HCT116 (cell line): ENCODE measurements around the gene TRIM69. TPM values are rescaled to one million over a fixed set of nuclear protein-coding genes. Genes with fewer than 3 reads are reported as not detected.

Experiments used
- ATAC-seq: fragments of 200-7000 bp; cut with Tn5 transposase; 2 replicates; pipeline ENCODE4 v1.9.1; 2020; ENCODE audit warnings: mild to moderate bottlenecking, moderate library complexity
- BruUV-seq: library from RNA; stranded (reverse); fragments of 400-500 nt; replicated peaks from 2 replicates; lab custom pipeline; 2021; lab: Mats Ljungman, UMichigan
- CTCF ChIA-PET: fragments of 300-600 bp; sonication (Branson Sonifier 250); formaldehyde crosslinking; loops from one replicate; lab custom pipeline; 2021; ENCODE audit warnings: antibody characterized with exemption; lab: Charles Lee
- POLR2A ChIA-PET: fragments of 300-600, 350-600 bp; sonication (Branson Sonifier 250); formaldehyde crosslinking; loops from one replicate; lab custom pipeline; 2021; ENCODE audit warnings: antibody characterized with exemption; lab: Charles Lee
- RAD21 ChIA-PET, 2 experiments: fragments of 300-600 bp; sonication (Branson Sonifier 250); formaldehyde crosslinking; loops; one replicate each; lab custom pipeline; 2023; ENCODE audit warnings: low total read pairs in 2 of 2; ENCODE audit not compliant: uncharacterized antibody in 2 of 2, unreplicated experiment in 2 of 2, low non-redundant PET in 1 of 2; lab: Charles Lee
- DNase-seq: peaks from one replicate; pipeline ENCODE4 v3.0.0-alpha.2; 2010; ENCODE audit warnings: low read depth, low spot score
- H2AFZ ChIP-seq: fragments of 200-600 bp; shearing (Covaris generic), sonication (generic); 2 replicates; pipeline ENCODE4 v1.6.1; 2017; ENCODE audit warnings: low read depth, mixed run types, mixed read lengths, antibody characterized with exemption, low read length; ENCODE audit not compliant: poor library complexity, severe bottlenecking
- H3K27ac ChIP-seq: 2 replicates; pipeline ENCODE4 v1.5.1; 2012; ENCODE audit warnings: low read depth, low read length
- H3K27me3 ChIP-seq: fragments of 200-600 bp; sonication (generic); 2 replicates; pipeline ENCODE4 v1.6.1; 2016; ENCODE audit warnings: mixed run types, low read length, mixed read lengths; ENCODE audit not compliant: insufficient read depth
- H3K36me3 ChIP-seq, 2 experiments: fragments of 200-500 bp in 1 of 2; fragments of 200-600 bp in 1 of 2; sonication (Bioruptor generic) in 1 of 2; sonication (generic) in 1 of 2; 2 replicates each; pipeline versions ENCODE4 v1.5.1 to v1.6.1; 2014 to 2016; ENCODE audit warnings: low read length in 2 of 2, inconsistent platforms in 1 of 2, mixed read lengths in 1 of 2, mixed run types in 1 of 2; ENCODE audit not compliant: insufficient read depth in 2 of 2, control insufficient read depth in 1 of 2
- H3K4me1 ChIP-seq, 2 experiments: fragments of 200-600 bp in 1 of 2; sonication (generic) in 1 of 2; 2 replicates each; pipeline versions ENCODE4 v1.5.1 to v1.6.1; 2012 to 2017; ENCODE audit warnings: low read length in 2 of 2, inconsistent platforms in 1 of 2, mild to moderate bottlenecking in 1 of 2, mixed read lengths in 1 of 2, mixed run types in 1 of 2, moderate library complexity in 1 of 2; ENCODE audit not compliant: insufficient read depth in 2 of 2, control insufficient read depth in 1 of 2
- H3K4me2 ChIP-seq: fragments of 200-600 bp; sonication (generic); 2 replicates; pipeline ENCODE4 v1.6.1; 2017; ENCODE audit warnings: mixed run types, low read length, mixed read lengths
- H3K4me3 ChIP-seq, 2 experiments: fragments of 200-600 bp in 1 of 2; sonication (generic) in 1 of 2; replicated peaks in 1 of 2; 2 replicates each; pipeline ENCODE4 v1.5.1; 2011 to 2016; ENCODE audit warnings: low read length in 2 of 2, control low read depth in 1 of 2, low read depth in 1 of 2, mild to moderate bottlenecking in 1 of 2, mixed read lengths in 1 of 2, mixed run types in 1 of 2
- H3K79me2 ChIP-seq: fragments of 200-600 bp; sonication (generic); 2 replicates; pipeline ENCODE4 v1.6.1; 2017; ENCODE audit warnings: mild to moderate bottlenecking, mixed run types, low read length, moderate library complexity, mixed read lengths; ENCODE audit not compliant: insufficient read depth
- H3K9ac ChIP-seq: fragments of 200-600 bp; sonication (generic); 2 replicates; pipeline ENCODE4 v1.6.1; 2016; ENCODE audit warnings: low read length, mixed read lengths
- H3K9me2 ChIP-seq: fragments of 200-600 bp; sonication (generic), shearing (Covaris generic); 2 replicates; pipeline ENCODE4 v1.6.1; 2017; ENCODE audit warnings: mixed run types, mild to moderate bottlenecking, moderate library complexity; ENCODE audit not compliant: insufficient read depth
- H3K9me3 ChIP-seq, 2 experiments: fragments of 200-500 bp in 1 of 2; fragments of 200-600 bp in 1 of 2; sonication (Bioruptor generic) in 1 of 2; sonication (generic) in 1 of 2; 2 replicates each; pipeline ENCODE4 v1.6.1; 2014 to 2017; ENCODE audit warnings: low read length in 2 of 2, mixed read lengths in 2 of 2, inconsistent platforms in 1 of 2, low read depth in 1 of 2, mild to moderate bottlenecking in 1 of 2, mixed run types in 1 of 2, moderate library complexity in 1 of 2; ENCODE audit not compliant: control insufficient read depth in 1 of 2, insufficient read depth in 1 of 2
- H4K20me1 ChIP-seq: fragments of 200-600 bp; sonication (generic), shearing (Covaris generic); 2 replicates; pipeline ENCODE4 v1.6.1; 2017; ENCODE audit warnings: mixed run types, mild to moderate bottlenecking, moderate library complexity; ENCODE audit not compliant: insufficient read depth
- ELF1 ChIP-seq: IDR thresholded peaks from 2 replicates; pipeline ENCODE4 v1.6.1; 2012; ENCODE audit warnings: low read depth, borderline replicate concordance
- POLR2AphosphoS5 ChIP-seq: IDR thresholded peaks from 2 replicates; pipeline ENCODE4 v1.6.1; 2011; ENCODE audit warnings: mild to moderate bottlenecking, low read depth, low read length, moderate library complexity
- SP1 ChIP-seq: IDR thresholded peaks from 2 replicates; pipeline ENCODE4 v1.6.1; 2012; ENCODE audit warnings: low read depth
- intact Hi-C: fragments of 100-400 bp; cut with micrococcal nuclease; formaldehyde crosslinking; loops from 2 replicates; pipeline ENCODE4 v1.10.0; 2022
- total RNA-seq: library from RNA; stranded (reverse); gene quantifications from one replicate; pipeline ENCODE4 v1.2.1, GENCODE V29; 2021; ENCODE audit not compliant: unreplicated experiment
- TF ChIP-seq, protein P1 (sequence below): IDR thresholded peaks from 2 replicates; pipeline ENCODE4 v1.6.1; 2011; ENCODE audit warnings: mild to moderate bottlenecking, low read length, moderate library complexity; ENCODE audit not compliant: insufficient replicate concordance; ENCODE audit errors: extremely low read depth
- TF ChIP-seq, protein P2 (sequence below), 3 experiments: fragments of 200-600 bp in 1 of 3; sonication (generic) in 1 of 3; IDR thresholded peaks in 2 of 3; conservative IDR thresholded peaks in 1 of 3; 2 replicates each; pipeline ENCODE4 v1.5.1; 2012 to 2017; ENCODE audit warnings: low read depth in 2 of 3, low read length in 2 of 3, antibody characterized with exemption in 1 of 3, borderline replicate concordance in 1 of 3, control low read depth in 1 of 3, mild to moderate bottlenecking in 1 of 3, mixed read lengths in 1 of 3, mixed run types in 1 of 3, moderate library complexity in 1 of 3; ENCODE audit not compliant: insufficient read depth in 1 of 3

Gene TRIM69
- total RNA-seq, 1 experiment from 2014 or later: 13.0 TPM

DNA sequence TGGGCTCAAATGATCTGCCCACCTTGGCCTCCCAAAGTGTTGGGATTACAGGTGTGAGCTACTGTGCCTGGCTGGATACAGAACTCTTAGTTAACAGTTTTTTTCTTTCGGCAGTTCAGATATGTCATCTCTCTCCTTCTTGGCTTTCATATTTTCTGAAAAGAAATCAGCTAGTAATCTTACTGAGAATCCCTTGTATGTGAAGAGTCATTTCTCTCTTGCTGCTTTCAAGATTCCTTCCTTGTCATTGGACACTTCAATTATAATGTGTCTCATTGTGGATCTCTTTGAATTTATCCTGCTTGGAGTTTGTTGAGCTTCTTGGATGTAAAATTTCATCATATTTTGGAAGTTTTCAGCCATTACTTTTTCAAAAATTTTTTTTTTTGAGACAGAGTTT, 17.0 kb downstream of the TRIM69 start:
- Histone ChIP-seq H3K9ac (no peak overlapping the region), H3K9me3 (no peaks in the 10 kb centered on the region), H2AFZ (no peak overlapping the region), H3K27me3 (0 out of 2 replicates have a peak, but pooled peaks cover 5% of the 10 kb centered on the region), H4K20me1 (no peaks in the 10 kb centered on the region), H3K4me1 (no peaks in the 10 kb centered on the region), H3K4me2 (no peak overlapping the region), H3K79me2 (no peaks in the 10 kb centered on the region), H3K9me2 (no peaks in the 10 kb centered on the region), H3K36me3 (no peaks in the 10 kb centered on the region), H3K4me3 (no peak overlapping the region), H3K27ac (no peak overlapping the region)
- TF ChIP-seq, protein P1, sequence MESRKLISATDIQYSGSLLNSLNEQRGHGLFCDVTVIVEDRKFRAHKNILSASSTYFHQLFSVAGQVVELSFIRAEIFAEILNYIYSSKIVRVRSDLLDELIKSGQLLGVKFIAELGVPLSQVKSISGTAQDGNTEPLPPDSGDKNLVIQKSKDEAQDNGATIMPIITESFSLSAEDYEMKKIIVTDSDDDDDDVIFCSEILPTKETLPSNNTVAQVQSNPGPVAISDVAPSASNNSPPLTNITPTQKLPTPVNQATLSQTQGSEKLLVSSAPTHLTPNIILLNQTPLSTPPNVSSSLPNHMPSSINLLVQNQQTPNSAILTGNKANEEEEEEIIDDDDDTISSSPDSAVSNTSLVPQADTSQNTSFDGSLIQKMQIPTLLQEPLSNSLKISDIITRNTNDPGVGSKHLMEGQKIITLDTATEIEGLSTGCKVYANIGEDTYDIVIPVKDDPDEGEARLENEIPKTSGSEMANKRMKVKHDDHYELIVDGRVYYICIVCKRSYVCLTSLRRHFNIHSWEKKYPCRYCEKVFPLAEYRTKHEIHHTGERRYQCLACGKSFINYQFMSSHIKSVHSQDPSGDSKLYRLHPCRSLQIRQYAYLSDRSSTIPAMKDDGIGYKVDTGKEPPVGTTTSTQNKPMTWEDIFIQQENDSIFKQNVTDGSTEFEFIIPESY: no peak
- TF ChIP-seq ELF1 (no peak), POLR2AphosphoS5 (no peak), SP1 (no peak)
- TF ChIP-seq, protein P2, sequence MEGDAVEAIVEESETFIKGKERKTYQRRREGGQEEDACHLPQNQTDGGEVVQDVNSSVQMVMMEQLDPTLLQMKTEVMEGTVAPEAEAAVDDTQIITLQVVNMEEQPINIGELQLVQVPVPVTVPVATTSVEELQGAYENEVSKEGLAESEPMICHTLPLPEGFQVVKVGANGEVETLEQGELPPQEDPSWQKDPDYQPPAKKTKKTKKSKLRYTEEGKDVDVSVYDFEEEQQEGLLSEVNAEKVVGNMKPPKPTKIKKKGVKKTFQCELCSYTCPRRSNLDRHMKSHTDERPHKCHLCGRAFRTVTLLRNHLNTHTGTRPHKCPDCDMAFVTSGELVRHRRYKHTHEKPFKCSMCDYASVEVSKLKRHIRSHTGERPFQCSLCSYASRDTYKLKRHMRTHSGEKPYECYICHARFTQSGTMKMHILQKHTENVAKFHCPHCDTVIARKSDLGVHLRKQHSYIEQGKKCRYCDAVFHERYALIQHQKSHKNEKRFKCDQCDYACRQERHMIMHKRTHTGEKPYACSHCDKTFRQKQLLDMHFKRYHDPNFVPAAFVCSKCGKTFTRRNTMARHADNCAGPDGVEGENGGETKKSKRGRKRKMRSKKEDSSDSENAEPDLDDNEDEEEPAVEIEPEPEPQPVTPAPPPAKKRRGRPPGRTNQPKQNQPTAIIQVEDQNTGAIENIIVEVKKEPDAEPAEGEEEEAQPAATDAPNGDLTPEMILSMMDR (IDR thresholded peaks at IDR 0.05 in 2 of 3, conservative IDR thresholded peaks at IDR 0.05 in 1 of 3; ENCODE audit: borderline replicate concordance in 1 of 3, insufficient read depth in 1 of 3, low read depth in 2 of 3, low read length in 2 of 3): no peak
- intact Hi-C loops: no loop called here
- no peak for DNase-seq
- ChIA-PET POLR2A (no interaction called here), RAD21 (no interaction called here), CTCF (interaction anchor here (0.6 kb wide), 1 partner anchor 176 kb away, joined by 3 read pairs; no protein-coding TSS in a partner anchor)
- no TSS peak for BruUV-seq
- no peak for ATAC-seq
